Keratinocyte (primary cell): ENCODE measurements around the gene PLD4. TPM values are rescaled to one million over a fixed set of nuclear protein-coding genes. Genes with fewer than 3 reads are reported as not detected.

ENCODE experiments used
- DNase-seq: peaks from one replicate; pipeline ENCODE4 v3.0.0-alpha.2; 2011; ENCODE audit warnings: low read depth, missing footprints, low spot score
- FAIRE-seq: peaks from 2 replicates; lab custom pipeline; 2011; peaks lifted over from hg19 to GRCh38; lab: Jason Lieb, UNC
- H2AFZ ChIP-seq: 2 replicates; pipeline ENCODE4 v1.6.0; 2012; ENCODE audit warnings: low read length, control low read depth, inconsistent platforms; ENCODE audit not compliant: control insufficient read depth
- H3K27ac ChIP-seq: 2 replicates; pipeline ENCODE4 v1.5.1; 2011; ENCODE audit warnings: low read length; ENCODE audit not compliant: control insufficient read depth, insufficient read depth
- H3K27me3 ChIP-seq: 3 replicates; pipeline ENCODE4 v1.6.0; 2011; ENCODE audit warnings: low read length; ENCODE audit not compliant: control insufficient read depth, insufficient read depth; ENCODE audit errors: extremely low read depth
- H3K36me3 ChIP-seq, 2 experiments: 2 replicates in 1 of 2; 3 replicates in 1 of 2; pipeline ENCODE4 v1.5.1; 2011; ENCODE audit warnings: low read length in 2 of 2, mild to moderate bottlenecking in 1 of 2; ENCODE audit not compliant: control insufficient read depth in 2 of 2, insufficient read depth in 2 of 2; ENCODE audit errors: extremely low read depth in 1 of 2
- H3K4me1 ChIP-seq: 3 replicates; pipeline ENCODE4 v1.5.1; 2011; ENCODE audit warnings: low read length; ENCODE audit not compliant: control insufficient read depth, insufficient read depth; ENCODE audit errors: extremely low read depth
- H3K4me2 ChIP-seq: 3 replicates; pipeline ENCODE4 v1.6.0; 2011; ENCODE audit warnings: low read depth, low read length; ENCODE audit not compliant: control insufficient read depth, insufficient read depth; ENCODE audit errors: extremely low read depth
- H3K4me3 ChIP-seq, 3 experiments: fragments of 200-600 bp in 1 of 3; sonication (generic) in 1 of 3; 2 replicates in 2 of 3; 3 replicates in 1 of 3; pipeline ENCODE4 v1.5.1; 2011 to 2016; ENCODE audit warnings: low read length in 3 of 3, mild to moderate bottlenecking in 3 of 3, control low read depth in 2 of 3, inconsistent platforms in 1 of 3, low read depth in 1 of 3, mixed read lengths in 1 of 3, mixed run types in 1 of 3, moderate library complexity in 1 of 3; ENCODE audit not compliant: control insufficient read depth in 2 of 3, insufficient read depth in 2 of 3; ENCODE audit errors: extremely low read depth in 1 of 3
- H3K79me2 ChIP-seq: 2 replicates; pipeline ENCODE4 v1.6.0; 2012; ENCODE audit warnings: low read length; ENCODE audit not compliant: control insufficient read depth, insufficient read depth
- H3K9ac ChIP-seq: 3 replicates; pipeline ENCODE4 v1.6.0; 2011; ENCODE audit warnings: low read length; ENCODE audit not compliant: control insufficient read depth, insufficient read depth; ENCODE audit errors: extremely low read depth
- H3K9me1 ChIP-seq: 3 replicates; pipeline ENCODE4 v1.6.0; 2011; ENCODE audit warnings: low read length; ENCODE audit not compliant: control insufficient read depth, insufficient read depth; ENCODE audit errors: extremely low read depth
- H3K9me3 ChIP-seq: 2 replicates; pipeline ENCODE4 v1.5.1; 2012; ENCODE audit warnings: low read depth, low read length; ENCODE audit not compliant: control insufficient read depth
- H4K20me1 ChIP-seq: 3 replicates; pipeline ENCODE4 v1.6.0; 2011; ENCODE audit warnings: low read length; ENCODE audit not compliant: control insufficient read depth, insufficient read depth; ENCODE audit errors: extremely low read depth
- CTCF ChIP-seq, 3 experiments: IDR thresholded peaks in 1 of 3; conservative IDR thresholded peaks in 1 of 3; optimal IDR thresholded peaks in 1 of 3; 2 replicates in 2 of 3; 3 replicates in 1 of 3; pipeline versions ENCODE3 to v1.5.1; 2011; ENCODE audit warnings: low read length in 3 of 3, mild to moderate bottlenecking in 3 of 3, moderate library complexity in 2 of 3, control low read depth in 1 of 3, inconsistent platforms in 1 of 3; ENCODE audit not compliant: insufficient read depth in 2 of 3; ENCODE audit errors: extremely low read depth in 1 of 3
- EZH2 ChIP-seq: IDR thresholded peaks from one replicate; pipeline ENCODE4 v1.6.1; 2012; ENCODE audit warnings: inconsistent platforms, mild to moderate bottlenecking, low read length, moderate library complexity
- dilution Hi-C: fragments of 300-500 bp; cut with MboI; formaldehyde crosslinking; loops from one replicate; pipeline ENCODE4 v1.7.0; 2020; ENCODE audit warnings: low sequenced_read_pairs; ENCODE audit not compliant: extremely low pct_ligation_motif_present
- polyA plus RNA-seq, 5 experiments: library from polyadenylated mRNA; depleted of rRNA in 3 of 5; stranded (reverse) in 3 of 5; stranded (forward) in 1 of 5; unstranded in 1 of 5; fragments of >200 nt; gene quantifications; 1 replicate in 1 of 5; 2 replicates in 3 of 5; 3 replicates in 1 of 5; pipeline versions ENCODE4 v1.2.1 to v1.2.3, GENCODE V29; 2011 to 2012; ENCODE audit warnings: missing spikeins in 2 of 5, low read depth in 1 of 5, low replicate concordance in 1 of 5

The PLD4 gene
- polyA plus RNA-seq, 1 donor (not counting 4 experiments of a cell fraction or from before 2014, with no cell fraction given) = not detected

- Histone ChIP-seq H3K79me2 (no peaks in the 10 kb centered on the region), H4K20me1 (no peaks in the 10 kb centered on the region), H3K9me1 (no peaks in the 10 kb centered on the region), H2AFZ (no peak overlapping the region), H3K36me3 (no peaks in the 10 kb centered on the region), H3K9ac (no peak overlapping the region), H3K9me3 (no peaks in the 10 kb centered on the region), H3K27me3 (peaks cover 24% of the 10 kb centered on the region), H3K27ac (no peak overlapping the region), H3K4me3 (no peak overlapping the region), H3K4me2 (no peak overlapping the region), H3K4me1 (no peaks in the 10 kb centered on the region)
- dilution Hi-C loops = no loop called here
- DNase-seq = no peak
- TF ChIP-seq EZH2 = no peak
- TF ChIP-seq CTCF (optimal IDR thresholded peaks at IDR 0.05 in 1 of 3, IDR thresholded peaks at IDR 0.05 in 1 of 3, conservative IDR thresholded peaks at IDR 0.05 in 1 of 3; ENCODE audit: extremely low read depth in 1 of 3, insufficient read depth in 2 of 3, low read length in 3 of 3) = no peak
- no peak for FAIRE-seq
Measured at GRCh38 chr14:104930526-104931303, 6.0 kb downstream of the PLD4 start.

GRCh38 chr14:104931304-104931770 lies 6.7 kb downstream of the PLD4 start:
- TF ChIP-seq CTCF (optimal IDR thresholded peaks at IDR 0.05 in 1 of 3, IDR thresholded peaks at IDR 0.05 in 1 of 3, conservative IDR thresholded peaks at IDR 0.05 in 1 of 3; ENCODE audit: extremely low read depth in 1 of 3, insufficient read depth in 2 of 3, low read length in 3 of 3) (no peak), EZH2 (no peak)
- FAIRE-seq = no peak

More at GRCh38 chr14:104931304-104931770, 6.7 kb downstream of the PLD4 start:
- H3K36me3 ChIP-seq = no peaks in the 10 kb centered on the region
- H3K4me1 ChIP-seq = no peaks in the 10 kb centered on the region
- H3K9me1 ChIP-seq = no peaks in the 10 kb centered on the region
- no peaks in the 10 kb centered on the region for H3K79me2 ChIP-seq
- no peak overlapping the region for H3K9ac ChIP-seq
- no peaks in the 10 kb centered on the region for H3K9me3 ChIP-seq
- DNase-seq = no peak
- dilution Hi-C loops = no loop called here
- peaks cover 24% of the 10 kb centered on the region for H3K27me3 ChIP-seq
- no peak overlapping the region for H3K4me2 ChIP-seq
- no peak overlapping the region for H3K27ac ChIP-seq
- H3K4me3 ChIP-seq = no peak overlapping the region
- H4K20me1 ChIP-seq = no peaks in the 10 kb centered on the region
- H2AFZ ChIP-seq = no peak overlapping the region
